Hematopoietic multipotent progenitor cell treated with erythropoietin and hydrocortisone succinate and interleukin-3 and kit ligand, for 6 days (in vitro differentiated cells): ENCODE measurements around the gene SLC39A11.
A peak's percentile ranks its signal among the peaks of the same experiment; 100 is the strongest.
"Not testable (repeated sequence)": the region's sequence is repeated elsewhere in the genome, so short reads cannot be mapped to it uniquely, and the experiment has no call there.

Experiments used
- DNase-seq: peaks from one replicate; pipeline ENCODE4 v3.0.0-alpha.2; 2015

SLC39A11 gene

GRCh38 chr17:72940496-72940895, 152.0 kb downstream of the SLC39A11 start:
- no peak for DNase-seq

GRCh38 chr17:72938482-72938881, 154.0 kb downstream of the SLC39A11 start:
- no peak for DNase-seq

- no peak for DNase-seq
Measured at GRCh38 chr17:72937707-72938106, 154.8 kb downstream of the SLC39A11 start.

DNA sequence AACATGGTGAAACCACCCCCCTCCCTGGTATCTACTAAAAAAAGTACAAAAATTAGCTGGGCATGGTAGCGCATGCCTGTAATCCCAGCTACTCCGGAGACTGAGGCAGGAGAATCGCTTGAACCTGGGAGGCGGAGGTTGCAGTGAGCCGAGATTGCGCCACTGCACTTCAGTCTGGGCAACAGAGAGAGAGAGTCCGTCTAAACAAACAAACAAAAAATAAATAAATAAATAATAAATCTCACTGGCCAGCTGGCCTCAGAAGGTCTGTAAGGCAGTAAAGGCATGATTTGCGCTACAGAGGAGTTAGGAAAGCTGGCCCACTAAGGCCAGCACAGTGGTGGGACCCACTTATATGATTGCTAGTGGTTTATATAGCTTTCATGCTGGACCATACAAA, 155.2 kb downstream of the SLC39A11 start:
- not testable (repeated sequence) for DNase-seq

- DNase-seq, result no peak
Measured at GRCh38 chr17:72935984-72936383, 156.5 kb downstream of the SLC39A11 start.

- no peak for DNase-seq
Measured at GRCh38 chr17:72934927-72935326, 157.6 kb downstream of the SLC39A11 start.

DNA sequence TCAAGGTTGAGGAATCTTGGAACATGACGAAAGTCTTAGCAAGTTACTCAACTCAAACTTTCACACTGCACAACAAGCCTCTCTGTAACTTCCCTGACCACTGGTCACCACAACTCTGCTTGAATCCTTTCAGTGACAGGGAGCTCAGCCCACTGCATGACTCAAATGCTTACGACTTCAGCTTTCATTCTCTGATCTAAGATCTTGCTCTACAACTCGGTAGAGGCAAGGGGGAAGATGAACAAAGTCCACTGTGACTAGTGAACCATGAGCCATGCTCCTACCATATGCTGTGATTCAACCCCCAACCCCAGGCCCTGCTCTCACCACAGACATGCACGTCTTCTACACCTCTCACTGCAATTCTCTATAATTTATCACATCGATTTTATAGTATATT, 160.9 kb downstream of the SLC39A11 start:
- DNase-seq, result no peak

DNA sequence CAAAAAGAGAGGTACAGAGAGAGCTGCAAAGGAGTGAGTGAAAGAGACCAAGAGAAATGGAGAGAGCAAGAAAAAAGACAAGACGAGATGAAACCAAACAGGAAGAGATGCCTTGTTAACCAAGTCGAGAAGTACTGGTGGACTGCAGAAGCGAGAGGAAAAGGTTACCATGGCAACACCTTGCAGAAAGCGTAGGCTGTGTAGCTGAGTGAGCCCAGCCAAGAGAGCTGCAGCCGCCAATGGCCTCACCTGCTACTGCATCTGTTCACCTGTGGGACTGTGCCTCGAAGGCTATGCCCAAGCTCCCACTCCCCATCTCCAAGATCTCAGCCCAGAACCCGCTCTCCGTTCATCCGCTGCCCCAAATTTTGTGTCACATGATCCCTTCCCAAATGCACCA, 161.3 kb downstream of the SLC39A11 start:
- DNase-seq, result no peak

DNA sequence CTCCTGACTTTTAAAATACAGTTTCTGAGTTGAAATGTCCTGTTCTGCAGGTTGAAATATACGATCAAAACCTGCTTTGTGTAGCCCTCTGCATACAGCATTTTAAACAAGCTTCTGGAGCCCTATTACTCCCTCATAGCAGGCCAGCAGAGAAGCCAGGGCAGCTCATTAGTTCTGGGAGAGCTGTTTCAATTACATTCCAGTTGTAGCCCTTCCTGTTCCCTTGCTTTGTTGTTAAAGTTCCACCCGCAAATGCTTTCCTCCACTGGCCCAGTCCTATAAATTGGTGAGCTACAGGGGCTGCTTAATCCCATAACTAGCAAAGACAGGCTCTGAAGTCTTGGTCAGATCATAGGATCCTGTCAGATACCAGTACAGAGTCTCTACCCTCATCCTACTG, 162.5 kb downstream of the SLC39A11 start:
- no peak for DNase-seq

DNA sequence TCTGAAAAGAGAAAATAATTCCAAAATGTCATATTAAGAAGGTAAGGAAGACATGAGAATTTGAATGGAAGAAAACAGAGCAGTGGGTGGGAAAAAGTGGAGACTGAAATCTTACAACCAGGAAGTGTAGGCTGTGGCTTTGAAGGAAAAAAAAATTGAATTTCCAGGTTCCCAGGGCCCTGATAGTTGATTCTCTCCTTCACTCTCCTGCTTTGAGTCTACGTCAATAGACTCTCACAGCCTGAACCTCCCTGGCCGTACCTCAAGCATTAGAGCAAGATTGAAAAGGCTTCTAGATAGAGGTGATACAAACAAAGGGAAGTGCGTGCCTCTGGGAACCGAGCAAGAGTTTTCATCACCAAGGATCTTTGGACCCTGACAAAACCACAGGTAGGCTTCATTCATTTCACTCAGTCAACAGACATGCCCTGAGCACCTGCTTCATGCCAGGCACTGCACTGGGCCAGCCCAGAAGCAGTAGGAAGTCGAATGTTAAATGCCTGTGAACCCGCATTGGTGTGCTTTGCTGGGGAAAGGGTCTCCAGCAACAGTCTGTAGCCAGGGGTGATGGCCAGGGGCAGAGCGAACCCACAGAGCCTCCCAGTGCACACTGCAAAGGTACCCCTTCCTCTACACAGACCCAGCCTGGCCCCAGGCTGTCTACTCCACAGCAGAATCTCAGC, 163.9 kb downstream of the SLC39A11 start:
- DNase-seq, result no peak

DNA sequence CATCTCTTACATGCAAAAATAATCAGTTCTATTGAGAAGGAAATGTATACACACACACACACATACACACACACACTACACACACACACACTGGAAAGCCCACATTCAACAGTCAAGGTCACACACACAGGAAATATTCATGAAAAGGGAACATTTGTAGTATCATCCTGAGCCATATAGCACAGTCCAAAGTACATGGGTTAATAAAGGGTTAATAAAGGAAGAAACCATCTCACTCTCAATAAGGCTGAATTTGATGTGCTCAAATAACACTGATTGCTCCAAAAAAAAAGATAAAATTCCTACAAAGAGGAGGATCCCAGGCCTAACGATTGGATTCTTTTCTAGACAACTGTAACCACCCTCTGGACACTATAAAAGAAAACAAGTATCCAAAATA, 164.7 kb downstream of the SLC39A11 start:
- DNase-seq, result no peak

DNA sequence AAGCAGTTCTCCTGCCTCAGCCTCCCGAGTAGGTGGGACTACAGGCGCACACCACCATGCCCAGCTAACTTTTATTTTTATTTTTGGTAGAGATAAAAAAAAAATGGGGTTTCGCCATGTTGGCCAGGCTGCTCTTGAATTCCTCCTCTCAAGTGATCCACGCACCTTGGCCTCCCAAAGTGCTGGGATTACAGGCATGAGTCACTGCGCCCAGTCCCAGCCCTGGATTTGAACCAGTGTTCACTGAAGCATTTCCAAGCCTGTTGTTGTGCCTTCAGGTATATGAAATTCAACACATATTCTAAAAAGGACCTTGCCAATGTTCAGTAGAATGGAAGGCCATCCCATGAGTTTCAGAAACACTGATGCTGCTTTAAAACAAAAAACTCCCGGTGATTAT, 165.3 kb downstream of the SLC39A11 start:
- DNase-seq, result no peak

DNA sequence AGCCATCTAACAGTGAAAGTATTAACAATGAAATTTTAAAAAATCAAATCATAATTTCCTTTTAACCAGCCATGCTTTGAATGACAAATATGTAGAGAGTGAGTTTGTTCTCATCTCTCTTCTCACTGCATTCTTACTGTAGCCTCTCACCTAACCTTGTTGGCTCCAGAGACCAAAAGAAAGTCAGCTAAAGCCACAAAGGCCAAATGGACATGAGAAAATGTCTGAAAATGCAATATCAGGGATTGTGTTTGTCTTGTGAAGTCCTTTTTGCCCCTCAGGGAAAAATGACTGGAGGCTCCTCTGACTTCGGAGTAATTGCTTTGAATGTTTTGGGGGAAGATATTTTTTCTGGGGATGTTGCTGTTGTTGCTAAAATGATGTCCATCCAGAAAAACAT, 166.3 kb downstream of the SLC39A11 start:
- no peak for DNase-seq

DNA sequence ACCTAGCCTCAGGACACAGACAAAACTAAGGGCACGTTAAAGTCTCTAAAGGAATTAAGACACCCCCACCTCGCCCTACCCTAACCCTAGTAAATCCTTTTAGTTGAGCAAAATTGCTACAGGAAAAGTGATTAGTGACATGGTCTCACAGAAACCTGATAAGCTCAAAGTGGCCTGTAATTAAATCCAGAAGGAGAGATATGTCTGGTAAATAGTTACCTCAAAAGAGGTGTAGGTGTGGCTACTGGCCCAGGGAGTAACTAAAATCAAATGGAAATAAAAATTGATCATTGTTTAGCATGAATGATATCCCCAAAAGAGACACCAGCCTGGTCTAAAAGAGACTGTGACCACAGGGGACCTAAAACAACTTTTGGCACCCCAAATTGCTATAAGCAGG, 168.3 kb downstream of the SLC39A11 start:
- no peak for DNase-seq

GRCh38 chr17:72922219-72922618, 170.3 kb downstream of the SLC39A11 start:
- no peak for DNase-seq

GRCh38 chr17:72921347-72922054, 171.0 kb downstream of the SLC39A11 start:
- no peak for DNase-seq

- no peak for DNase-seq
Measured at GRCh38 chr17:72920513-72920912, 172.0 kb downstream of the SLC39A11 start.

DNA sequence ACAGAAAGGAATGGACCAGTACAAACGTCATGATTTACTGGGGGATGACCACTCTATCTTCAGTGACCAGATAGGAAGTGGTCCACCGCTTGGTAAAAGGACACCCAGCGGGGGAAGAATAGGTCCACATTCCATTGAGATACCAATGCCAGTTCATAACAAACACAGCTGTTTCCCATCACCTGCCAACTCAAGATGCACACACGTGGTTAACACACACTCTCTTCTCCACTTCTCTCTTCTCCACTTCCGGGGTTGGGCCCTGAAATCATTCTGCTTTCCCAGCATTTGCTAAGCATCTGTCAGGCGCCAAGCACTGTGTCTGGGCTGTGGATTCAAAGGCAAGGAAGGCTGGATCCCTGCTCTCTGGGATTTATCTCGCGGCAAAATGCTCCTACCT, 175.5 kb downstream of the SLC39A11 start:
- DNase-seq, result no peak

DNA sequence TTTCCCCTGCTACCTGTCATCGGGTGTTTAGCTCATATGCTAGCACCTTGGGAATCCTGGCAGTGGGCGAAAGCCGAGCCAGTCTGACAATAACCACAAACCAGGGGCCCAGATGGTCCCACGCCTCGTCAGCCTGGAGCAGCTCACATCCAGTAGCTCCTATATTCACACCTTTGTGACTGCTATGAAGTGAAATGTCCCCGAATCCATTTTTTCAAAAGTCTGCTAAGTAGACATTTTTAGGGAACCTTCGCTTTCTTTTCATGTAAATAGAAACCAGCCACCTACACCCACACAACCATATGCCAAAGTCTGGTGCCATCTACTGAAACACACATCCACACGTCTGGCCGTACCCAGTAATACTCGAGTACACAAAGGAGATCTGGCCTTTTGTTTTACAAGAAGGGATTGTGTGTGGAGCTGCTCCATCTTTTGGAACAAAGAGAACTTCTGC, 176.8 kb downstream of the SLC39A11 start:
- DNase-seq, result no peak

DNA sequence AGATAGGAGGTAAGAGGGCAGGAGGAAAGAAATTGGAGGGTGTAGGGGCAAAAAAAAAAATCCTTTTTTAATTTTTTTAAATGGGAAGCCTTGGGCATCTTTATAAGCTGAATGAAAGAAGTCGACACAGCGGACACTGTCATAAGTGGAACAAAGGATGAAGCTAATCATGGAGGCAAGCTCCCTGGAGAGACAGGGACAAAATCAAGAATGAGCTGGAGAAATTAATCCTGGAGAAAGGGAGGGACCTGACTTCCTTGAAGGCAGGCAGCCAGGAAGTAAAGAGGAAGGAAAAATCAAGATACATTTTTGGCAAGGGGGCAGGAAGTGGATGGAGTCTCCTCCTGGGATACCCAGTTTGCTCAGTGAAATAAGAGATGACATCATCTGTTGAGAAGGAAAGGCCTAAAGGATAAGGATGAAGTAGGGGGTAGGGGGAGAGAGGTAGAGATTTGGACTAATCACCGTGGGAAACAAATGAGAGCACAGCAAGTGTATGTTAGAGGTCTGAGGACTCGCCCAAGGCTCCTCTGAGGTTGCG, 179.3 kb downstream of the SLC39A11 start:
- no peak for DNase-seq

DNA sequence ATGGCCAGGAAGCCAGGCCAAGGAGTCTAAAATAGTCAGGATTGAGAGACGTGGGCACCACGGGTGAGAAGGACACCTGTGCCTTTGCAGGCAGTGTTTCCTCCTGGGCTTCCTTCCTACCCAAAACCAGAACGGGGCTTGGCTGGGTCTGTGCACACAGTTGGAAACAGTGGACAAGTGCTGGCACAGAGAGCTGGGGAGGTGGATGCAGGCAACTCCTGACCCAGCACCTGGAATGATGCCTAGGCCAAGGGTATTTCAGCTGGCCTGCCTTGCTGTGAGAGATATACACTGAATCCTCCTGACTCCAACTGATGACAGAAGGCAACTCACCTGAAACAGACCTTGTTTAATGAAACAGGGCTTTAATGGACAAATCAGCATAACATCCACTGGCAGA, 186.2 kb downstream of the SLC39A11 start:
- DNase-seq, result no peak

DNA sequence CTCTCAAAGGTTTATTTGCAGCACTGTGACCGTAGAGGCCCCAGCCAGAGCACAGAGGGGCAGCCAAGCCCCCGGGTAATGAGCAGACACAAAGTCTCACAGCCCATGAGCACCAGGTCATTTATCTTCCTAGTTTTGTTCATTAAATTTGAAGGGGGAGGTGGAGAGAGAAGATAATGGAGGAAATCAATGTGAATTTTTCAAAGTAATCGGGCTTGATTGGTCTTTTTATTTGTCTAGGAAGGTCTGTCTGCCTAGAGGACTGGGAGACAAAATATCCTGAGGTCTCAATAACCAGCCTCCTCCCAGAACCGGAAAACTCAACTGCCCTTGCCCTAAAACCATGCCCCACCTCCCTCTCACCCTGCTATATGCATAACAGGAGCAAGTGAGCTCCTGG, 189.0 kb downstream of the SLC39A11 start:
- no peak for DNase-seq

DNA sequence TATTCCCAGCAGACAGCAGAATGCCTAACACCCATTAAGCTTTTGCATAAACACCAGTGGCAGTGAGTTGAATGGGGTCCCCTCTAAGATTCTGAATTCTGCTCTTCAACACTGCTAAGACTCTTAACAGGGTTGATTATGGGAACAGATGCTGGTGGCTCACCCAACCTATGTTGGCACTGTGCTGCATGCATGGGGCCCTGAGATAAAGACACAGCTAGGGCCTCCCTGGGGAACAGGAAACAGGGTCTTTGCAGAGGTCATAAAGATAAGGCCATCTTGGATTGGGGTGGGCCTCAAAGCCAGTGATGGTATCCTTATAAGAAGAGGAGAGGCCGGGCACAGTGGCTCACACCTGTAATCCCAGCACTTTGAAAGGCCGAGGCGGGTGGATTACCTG, 190.8 kb downstream of the SLC39A11 start:
- DNase-seq, result peak; percentile 86

- peak; percentile 33 for DNase-seq
Measured at GRCh38 chr17:72901083-72901482, 191.4 kb downstream of the SLC39A11 start.

- no peak for DNase-seq
Measured at GRCh38 chr17:72900654-72900971, 191.9 kb downstream of the SLC39A11 start.
